SK-N-SH (cell line): ENCODE data around the gene PXDC1. TPM values are rescaled to one million over a fixed set of nuclear protein-coding genes. Genes with fewer than 3 reads are reported as not detected.
A peak's percentile ranks its signal among the peaks of the same experiment; 100 is the strongest.

Source experiments
- CTCF ChIA-PET: fragments of 300-600, 350-600 bp; formaldehyde crosslinking; extraction: SDS; loops from one replicate; lab custom pipeline; 2021; lab: Yijun Ruan, JAX
- POLR2A ChIA-PET: fragments of 350-600 bp; sonication (Branson Sonifier 250); formaldehyde crosslinking; extraction: SDS; loops from one replicate; lab custom pipeline; 2020; ENCODE audit warnings: antibody characterized with exemption, inconsistent platforms; lab: Yijun Ruan, JAX
- DNase-seq: peaks from one replicate; pipeline ENCODE4 v3.0.0; 2012
- H2AFZ ChIP-seq: fragments of 200-600 bp; sonication (generic); 2 replicates; pipeline ENCODE4 v1.8.1; 2016; ENCODE audit warnings: antibody characterized with exemption, mild to moderate bottlenecking, low read depth
- H3F3A ChIP-seq: fragments of 200-600 bp; sonication (generic); replicated peaks from 2 replicates; pipeline ENCODE3; 2016; ENCODE audit warnings: antibody characterized with exemption, mild to moderate bottlenecking; ENCODE audit not compliant: insufficient read depth
- H3K27ac ChIP-seq, 2 experiments: fragments of 200-500 bp in 1 of 2; fragments of 200-600 bp in 1 of 2; sonication (Bioruptor generic) in 1 of 2; sonication (generic), shearing (Covaris generic) in 1 of 2; 2 replicates each; pipeline versions ENCODE4 v1.5.1 to v1.6.1; 2014 to 2016; ENCODE audit warnings: low read depth in 2 of 2, inconsistent platforms in 1 of 2, low read length in 1 of 2, mild to moderate bottlenecking in 1 of 2, mixed read lengths in 1 of 2
- H3K27me3 ChIP-seq: fragments of 200-600 bp; sonication (generic), shearing (Covaris generic); 2 replicates; pipeline ENCODE4 v1.6.1; 2016; ENCODE audit warnings: mixed run types; ENCODE audit not compliant: insufficient read depth
- H3K36me3 ChIP-seq, 2 experiments: fragments of 200-500 bp in 1 of 2; fragments of 200-600 bp in 1 of 2; sonication (Bioruptor generic) in 1 of 2; sonication (generic) in 1 of 2; replicated peaks in 1 of 2; 2 replicates each; pipeline versions ENCODE3 to v1.5.1; 2014 to 2016; ENCODE audit warnings: low read length in 1 of 2, mild to moderate bottlenecking in 1 of 2; ENCODE audit not compliant: insufficient read depth in 2 of 2, control insufficient read depth in 1 of 2
- H3K4me1 ChIP-seq, 2 experiments: fragments of 200-500 bp in 1 of 2; fragments of 200-600 bp in 1 of 2; sonication (Bioruptor generic) in 1 of 2; sonication (generic), shearing (Covaris generic) in 1 of 2; 2 replicates each; pipeline versions ENCODE4 v1.5.1 to v1.6.1; 2014 to 2016; ENCODE audit warnings: low read depth in 1 of 2, low read length in 1 of 2, mixed run types in 1 of 2; ENCODE audit not compliant: insufficient read depth in 2 of 2, control insufficient read depth in 1 of 2
- H3K4me2 ChIP-seq: fragments of 200-600 bp; sonication (generic), shearing (Covaris generic); 2 replicates; pipeline ENCODE4 v1.6.1; 2017; ENCODE audit warnings: mixed run types
- H3K4me3 ChIP-seq, 2 experiments: fragments of 200-500 bp in 1 of 2; fragments of 200-600 bp in 1 of 2; sonication (Bioruptor generic) in 1 of 2; sonication (generic), shearing (Covaris generic) in 1 of 2; 2 replicates each; pipeline versions ENCODE4 v1.5.1 to v1.8.1; 2014 to 2016; ENCODE audit warnings: low read depth in 2 of 2, inconsistent platforms in 1 of 2, low read length in 1 of 2, mild to moderate bottlenecking in 1 of 2, mixed read lengths in 1 of 2, moderate library complexity in 1 of 2
- H3K79me2 ChIP-seq: fragments of 200-600 bp; sonication (generic); 2 replicates; pipeline ENCODE4 v1.8.1; 2017; ENCODE audit warnings: mild to moderate bottlenecking; ENCODE audit not compliant: insufficient read depth
- H3K9ac ChIP-seq: fragments of 200-600 bp; sonication (generic); 2 replicates; pipeline ENCODE4 v1.6.1; 2017; ENCODE audit warnings: mixed run types
- H3K9me2 ChIP-seq: fragments of 200-600 bp; sonication (generic); 2 replicates; pipeline ENCODE4 v1.6.1; 2017; ENCODE audit warnings: mixed run types
- H3K9me3 ChIP-seq: fragments of 200-600 bp; sonication (generic); 2 replicates; pipeline ENCODE4 v1.6.1; 2017; ENCODE audit warnings: mixed run types, mild to moderate bottlenecking, moderate library complexity
- H4K20me1 ChIP-seq: fragments of 200-600 bp; sonication (generic); 2 replicates; pipeline ENCODE4 v1.6.1; 2017; ENCODE audit warnings: mild to moderate bottlenecking, mixed run types; ENCODE audit not compliant: insufficient read depth
- EP300 ChIP-seq, 2 experiments: IDR thresholded peaks; 2 replicates each; pipeline versions ENCODE4 v1.4.0 to v1.6.1; 2012; ENCODE audit warnings: borderline replicate concordance in 1 of 2, low read depth in 1 of 2, low read length in 1 of 2
- GABPA ChIP-seq: IDR thresholded peaks from 2 replicates; pipeline ENCODE4 v1.4.0; 2012; ENCODE audit warnings: low read depth, mild to moderate bottlenecking
- MEF2A ChIP-seq: IDR thresholded peaks from 2 replicates; pipeline ENCODE4 v1.4.0; 2012; ENCODE audit warnings: low read depth, borderline replicate concordance
- NFIC ChIP-seq: IDR thresholded peaks from 2 replicates; pipeline ENCODE4 v1.4.0; 2012; ENCODE audit warnings: borderline replicate concordance
- NRF1 ChIP-seq: IDR thresholded peaks from 2 replicates; pipeline ENCODE4 v1.6.1; 2012; ENCODE audit warnings: low read depth, mild to moderate bottlenecking, low read length
- RCOR1 ChIP-seq: fragments of 150-350 bp; IDR thresholded peaks from 2 replicates; pipeline ENCODE4 v1.6.1; 2017; ENCODE audit warnings: antibody characterized with exemption, low read length
- RFX5 ChIP-seq: IDR thresholded peaks from 2 replicates; pipeline ENCODE4 v1.6.1; 2012; ENCODE audit warnings: mild to moderate bottlenecking, improper control_type of control experiment, low read length
- SMC3 ChIP-seq: IDR thresholded peaks from 2 replicates; pipeline ENCODE4 v1.6.1; 2012; ENCODE audit warnings: low read depth, low read length, improper control_type of control experiment
- whole genome bisulfite sequencing: methylation state at CpG from one replicate; pipeline ENCODE4 v1.1.6; 2017; ENCODE audit warnings: low lambda C conversion rate; 5-methylcytosine and 5-hydroxymethylcytosine counted together
- polyA plus RNA-seq, 3 experiments: library from polyadenylated mRNA; depleted of rRNA; stranded (reverse); fragments of >200 nt; gene quantifications; 2 replicates each; pipeline ENCODE4 v1.2.3, GENCODE V29; 2012
- TF ChIP-seq, protein P1 (sequence below): fragments of 200-600 bp; sonication (generic); IDR thresholded peaks from 2 replicates; pipeline ENCODE4 v1.6.1; 2017; ENCODE audit warnings: antibody characterized with exemption, mild to moderate bottlenecking, moderate library complexity
- TF ChIP-seq, protein P2 (sequence below): IDR thresholded peaks from 2 replicates; pipeline ENCODE4; 2012
- TF ChIP-seq, protein P3 (sequence below): IDR thresholded peaks from 2 replicates; pipeline ENCODE4 v1.6.1; 2012; ENCODE audit warnings: mild to moderate bottlenecking, low read depth, low read length, moderate library complexity
- TF ChIP-seq, protein P4 (sequence below): IDR thresholded peaks from 2 replicates; pipeline ENCODE4 v1.4.0; 2012; ENCODE audit warnings: low read depth
- TF ChIP-seq, protein P5 (sequence below): IDR thresholded peaks from 2 replicates; pipeline ENCODE4 v1.4.0; 2012; ENCODE audit warnings: low read depth, borderline replicate concordance

PXDC1 gene
- polyA plus RNA-seq, 1 of the 3 experiments (the other 2 are of a cell fraction) = 14.1 TPM

DNA sequence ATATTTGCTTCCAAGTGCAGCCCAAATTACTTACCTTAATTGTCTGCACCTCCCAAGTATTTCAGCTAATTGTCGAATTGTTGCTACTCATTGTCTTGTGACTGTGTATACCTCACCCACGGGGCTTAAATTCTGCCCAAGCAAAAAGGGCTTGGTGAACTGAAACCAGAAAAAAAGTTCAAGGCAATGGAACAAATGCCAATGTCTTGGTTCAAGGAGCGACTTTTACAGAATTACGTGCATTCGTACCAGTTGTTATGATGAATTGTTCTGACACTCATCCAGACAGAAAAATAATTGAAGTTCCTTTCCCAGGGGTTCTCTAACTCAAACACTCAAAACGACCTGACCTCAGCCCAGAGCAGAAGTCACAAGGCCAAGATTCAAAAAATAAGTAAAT lies 13.9 kb upstream of the PXDC1 start:
- H3K9me2 ChIP-seq = no peaks in the 10 kb centered on the region
- ChIA-PET CTCF (interaction anchor here (1.1 to 1.2 kb wide), 2 partner anchors 33 to 242 kb away, joined by 3 to 5 read pairs; no protein-coding TSS in a partner anchor), POLR2A (no interaction called here)
- H3K27ac ChIP-seq = 0 out of 4 replicates have a peak overlapping the region, but pooled peaks of 1 of the 2 experiments have one; percentile 43
- H3K4me2 ChIP-seq = no peak overlapping the region
- H3F3A ChIP-seq = peaks cover 13% of the 10 kb centered on the region
- H3K9ac ChIP-seq = no peak overlapping the region
- no peak overlapping the region for H3K4me3 ChIP-seq
- no peak for DNase-seq
- no peak overlapping the region for H2AFZ ChIP-seq
- H4K20me1 ChIP-seq = no peaks in the 10 kb centered on the region
- H3K4me1 ChIP-seq = peaks cover 6 to 13% of the 10 kb centered on the region in 2 experiments; a peak in 3 of 4 replicates
- 72% methylated on average over 6 of the region's 6 CpGs for WGBS
- H3K36me3 ChIP-seq = no peaks in the 10 kb centered on the region
- TF ChIP-seq, protein P1, sequence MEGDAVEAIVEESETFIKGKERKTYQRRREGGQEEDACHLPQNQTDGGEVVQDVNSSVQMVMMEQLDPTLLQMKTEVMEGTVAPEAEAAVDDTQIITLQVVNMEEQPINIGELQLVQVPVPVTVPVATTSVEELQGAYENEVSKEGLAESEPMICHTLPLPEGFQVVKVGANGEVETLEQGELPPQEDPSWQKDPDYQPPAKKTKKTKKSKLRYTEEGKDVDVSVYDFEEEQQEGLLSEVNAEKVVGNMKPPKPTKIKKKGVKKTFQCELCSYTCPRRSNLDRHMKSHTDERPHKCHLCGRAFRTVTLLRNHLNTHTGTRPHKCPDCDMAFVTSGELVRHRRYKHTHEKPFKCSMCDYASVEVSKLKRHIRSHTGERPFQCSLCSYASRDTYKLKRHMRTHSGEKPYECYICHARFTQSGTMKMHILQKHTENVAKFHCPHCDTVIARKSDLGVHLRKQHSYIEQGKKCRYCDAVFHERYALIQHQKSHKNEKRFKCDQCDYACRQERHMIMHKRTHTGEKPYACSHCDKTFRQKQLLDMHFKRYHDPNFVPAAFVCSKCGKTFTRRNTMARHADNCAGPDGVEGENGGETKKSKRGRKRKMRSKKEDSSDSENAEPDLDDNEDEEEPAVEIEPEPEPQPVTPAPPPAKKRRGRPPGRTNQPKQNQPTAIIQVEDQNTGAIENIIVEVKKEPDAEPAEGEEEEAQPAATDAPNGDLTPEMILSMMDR = no peak
- TF ChIP-seq, protein P2, sequence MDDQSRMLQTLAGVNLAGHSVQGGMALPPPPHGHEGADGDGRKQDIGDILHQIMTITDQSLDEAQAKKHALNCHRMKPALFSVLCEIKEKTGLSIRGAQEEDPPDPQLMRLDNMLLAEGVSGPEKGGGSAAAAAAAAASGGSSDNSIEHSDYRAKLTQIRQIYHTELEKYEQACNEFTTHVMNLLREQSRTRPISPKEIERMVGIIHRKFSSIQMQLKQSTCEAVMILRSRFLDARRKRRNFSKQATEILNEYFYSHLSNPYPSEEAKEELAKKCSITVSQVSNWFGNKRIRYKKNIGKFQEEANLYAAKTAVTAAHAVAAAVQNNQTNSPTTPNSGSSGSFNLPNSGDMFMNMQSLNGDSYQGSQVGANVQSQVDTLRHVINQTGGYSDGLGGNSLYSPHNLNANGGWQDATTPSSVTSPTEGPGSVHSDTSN = no peak
- TF ChIP-seq EP300 (IDR thresholded peaks at IDR 0.05; ENCODE audit: borderline replicate concordance in 1 of 2, low read depth in 1 of 2, low read length in 1 of 2) (no peak), NFIC (no peak), GABPA (no peak), RCOR1 (no peak), RFX5 (no peak), NRF1 (no peak), SMC3 (no peak), MEF2A (no peak)
- TF ChIP-seq, protein P3, sequence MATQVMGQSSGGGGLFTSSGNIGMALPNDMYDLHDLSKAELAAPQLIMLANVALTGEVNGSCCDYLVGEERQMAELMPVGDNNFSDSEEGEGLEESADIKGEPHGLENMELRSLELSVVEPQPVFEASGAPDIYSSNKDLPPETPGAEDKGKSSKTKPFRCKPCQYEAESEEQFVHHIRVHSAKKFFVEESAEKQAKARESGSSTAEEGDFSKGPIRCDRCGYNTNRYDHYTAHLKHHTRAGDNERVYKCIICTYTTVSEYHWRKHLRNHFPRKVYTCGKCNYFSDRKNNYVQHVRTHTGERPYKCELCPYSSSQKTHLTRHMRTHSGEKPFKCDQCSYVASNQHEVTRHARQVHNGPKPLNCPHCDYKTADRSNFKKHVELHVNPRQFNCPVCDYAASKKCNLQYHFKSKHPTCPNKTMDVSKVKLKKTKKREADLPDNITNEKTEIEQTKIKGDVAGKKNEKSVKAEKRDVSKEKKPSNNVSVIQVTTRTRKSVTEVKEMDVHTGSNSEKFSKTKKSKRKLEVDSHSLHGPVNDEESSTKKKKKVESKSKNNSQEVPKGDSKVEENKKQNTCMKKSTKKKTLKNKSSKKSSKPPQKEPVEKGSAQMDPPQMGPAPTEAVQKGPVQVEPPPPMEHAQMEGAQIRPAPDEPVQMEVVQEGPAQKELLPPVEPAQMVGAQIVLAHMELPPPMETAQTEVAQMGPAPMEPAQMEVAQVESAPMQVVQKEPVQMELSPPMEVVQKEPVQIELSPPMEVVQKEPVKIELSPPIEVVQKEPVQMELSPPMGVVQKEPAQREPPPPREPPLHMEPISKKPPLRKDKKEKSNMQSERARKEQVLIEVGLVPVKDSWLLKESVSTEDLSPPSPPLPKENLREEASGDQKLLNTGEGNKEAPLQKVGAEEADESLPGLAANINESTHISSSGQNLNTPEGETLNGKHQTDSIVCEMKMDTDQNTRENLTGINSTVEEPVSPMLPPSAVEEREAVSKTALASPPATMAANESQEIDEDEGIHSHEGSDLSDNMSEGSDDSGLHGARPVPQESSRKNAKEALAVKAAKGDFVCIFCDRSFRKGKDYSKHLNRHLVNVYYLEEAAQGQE = no peak
- TF ChIP-seq, protein P4, sequence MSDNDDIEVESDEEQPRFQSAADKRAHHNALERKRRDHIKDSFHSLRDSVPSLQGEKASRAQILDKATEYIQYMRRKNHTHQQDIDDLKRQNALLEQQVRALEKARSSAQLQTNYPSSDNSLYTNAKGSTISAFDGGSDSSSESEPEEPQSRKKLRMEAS = no peak
- TF ChIP-seq, protein P5, sequence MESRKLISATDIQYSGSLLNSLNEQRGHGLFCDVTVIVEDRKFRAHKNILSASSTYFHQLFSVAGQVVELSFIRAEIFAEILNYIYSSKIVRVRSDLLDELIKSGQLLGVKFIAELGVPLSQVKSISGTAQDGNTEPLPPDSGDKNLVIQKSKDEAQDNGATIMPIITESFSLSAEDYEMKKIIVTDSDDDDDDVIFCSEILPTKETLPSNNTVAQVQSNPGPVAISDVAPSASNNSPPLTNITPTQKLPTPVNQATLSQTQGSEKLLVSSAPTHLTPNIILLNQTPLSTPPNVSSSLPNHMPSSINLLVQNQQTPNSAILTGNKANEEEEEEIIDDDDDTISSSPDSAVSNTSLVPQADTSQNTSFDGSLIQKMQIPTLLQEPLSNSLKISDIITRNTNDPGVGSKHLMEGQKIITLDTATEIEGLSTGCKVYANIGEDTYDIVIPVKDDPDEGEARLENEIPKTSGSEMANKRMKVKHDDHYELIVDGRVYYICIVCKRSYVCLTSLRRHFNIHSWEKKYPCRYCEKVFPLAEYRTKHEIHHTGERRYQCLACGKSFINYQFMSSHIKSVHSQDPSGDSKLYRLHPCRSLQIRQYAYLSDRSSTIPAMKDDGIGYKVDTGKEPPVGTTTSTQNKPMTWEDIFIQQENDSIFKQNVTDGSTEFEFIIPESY = no peak
- no peaks in the 10 kb centered on the region for H3K9me3 ChIP-seq
- no peaks in the 10 kb centered on the region for H3K79me2 ChIP-seq
- no peaks in the 10 kb centered on the region for H3K27me3 ChIP-seq
